Gastroesophageal sphincter (tissue), 4 donors: Measurements from ENCODE around the gene NKAIN1. TPM values are rescaled to one million over a fixed set of nuclear protein-coding genes. Genes with fewer than 3 reads are reported as not detected.

Experiments used
- ATAC-seq: fragments of 150-250 bp; one replicate; pipeline ENCODE4 v1.9.1; 2016; ENCODE audit warnings: mild to moderate bottlenecking, moderate library complexity
- H3K27ac ChIP-seq, 4 donors: fragments of 200-600 bp; sonication (generic) in 3 of 4; 1 replicate in 3 of 4; 2 replicates in 1 of 4; pipeline ENCODE4 v1.5.1; 2016 to 2019
- H3K27me3 ChIP-seq: fragments of 200-600 bp; sonication (generic); one replicate; pipeline ENCODE4 v1.5.1; 2019
- H3K36me3 ChIP-seq, 2 donors: fragments of 200-600 bp; sonication (generic); one replicate each; pipeline ENCODE4 v1.5.1; 2019; ENCODE audit warnings: control low read depth in 1 of 2
- H3K4me1 ChIP-seq, 3 donors: fragments of 200-600 bp; sonication (generic); 1 replicate in 2 of 3; 2 replicates in 1 of 3; pipeline ENCODE4 v1.5.1; 2016 to 2019; ENCODE audit warnings: control low read depth in 2 of 3
- H3K4me3 ChIP-seq, 2 donors: fragments of 200-600 bp; sonication (generic); one replicate each; pipeline ENCODE4 v1.5.1; 2019; ENCODE audit warnings: mild to moderate bottlenecking in 1 of 2, moderate library complexity in 1 of 2
- H3K9me3 ChIP-seq, 3 donors: fragments of 200-600 bp; sonication (generic); one replicate each; pipeline ENCODE4 v1.5.1; 2017 to 2019; ENCODE audit warnings: control low read depth in 2 of 3
- EP300 ChIP-seq: sonication (generic); formaldehyde crosslinking; IDR thresholded peaks from one replicate; pipeline ENCODE4 v1.6.1; 2017; ENCODE audit warnings: antibody characterized with exemption, mild to moderate bottlenecking
- POLR2A ChIP-seq, 2 donors: fragments of 450-650 bp; IDR thresholded peaks; one replicate each; pipeline ENCODE4 v1.6.1; 2017; ENCODE audit warnings: antibody characterized with exemption in 2 of 2, mild to moderate bottlenecking in 2 of 2, moderate library complexity in 1 of 2
- POLR2AphosphoS5 ChIP-seq: sonication (generic); formaldehyde crosslinking; IDR thresholded peaks from one replicate; pipeline ENCODE4 v1.6.1; 2017; ENCODE audit warnings: antibody characterized with exemption
- WGBS, 2 donors: methylation state at CpG; one replicate each; pipeline ENCODE4 v1.1.5; 2018; ENCODE audit warnings: low coverage in 1 of 2; 5-methylcytosine and 5-hydroxymethylcytosine counted together
- total RNA-seq, 4 donors: library from RNA; depleted of rRNA; stranded (reverse); fragments of >200 nt; gene quantifications; one replicate each; pipeline ENCODE4 v1.1.0, GENCODE V29; 2016
- TF ChIP-seq, protein P1 (sequence below), 4 experiments: fragments of 200-600 bp in 2 of 4; fragments of 450-650 bp in 2 of 4; sonication (generic) in 1 of 4; IDR thresholded peaks; one replicate each; pipeline ENCODE4 v1.5.1; 2017 to 2019; ENCODE audit warnings: antibody characterized with exemption in 4 of 4, mild to moderate bottlenecking in 2 of 4, moderate library complexity in 2 of 4

NKAIN1 gene
- total RNA-seq, 4 donors from 2014 or later = not detected

DNA sequence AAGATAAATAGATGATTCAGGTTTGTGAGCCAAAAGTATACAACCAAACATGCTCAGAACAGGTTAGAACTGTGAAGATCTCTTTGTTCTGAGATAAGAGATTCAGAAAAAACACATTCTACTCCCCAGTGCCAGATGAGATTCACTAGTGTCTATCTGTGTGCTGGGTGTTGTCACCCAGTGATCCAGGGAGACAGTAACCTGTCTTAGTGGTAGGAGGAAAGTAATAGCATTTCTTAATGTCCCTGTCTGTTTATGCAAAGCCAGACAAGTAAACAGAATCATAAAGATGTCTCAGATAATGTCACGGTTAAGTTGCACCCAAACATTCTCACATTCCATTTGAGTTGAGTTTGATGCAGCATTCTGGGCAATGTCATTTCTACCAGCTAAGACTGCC lies 18.9 kb upstream of the NKAIN1 start:
- no peaks in the 10 kb centered on the region for H3K9me3 ChIP-seq
- H3K27ac ChIP-seq = no peak overlapping the region
- no peak overlapping the region for H3K4me3 ChIP-seq
- H3K27me3 ChIP-seq = no peaks in the 10 kb centered on the region
- no peak for ATAC-seq
- H3K4me1 ChIP-seq = no peaks in the 10 kb centered on the region
- WGBS, 2 donors = 100% methylated on average over 1 of the region's 1 CpG; no CpG with 5 or more reads in 1 of the 2 donors
- TF ChIP-seq POLR2AphosphoS5 = no peak
- TF ChIP-seq POLR2A (IDR thresholded peaks at IDR 0.05) = no peak
- TF ChIP-seq, protein P1, sequence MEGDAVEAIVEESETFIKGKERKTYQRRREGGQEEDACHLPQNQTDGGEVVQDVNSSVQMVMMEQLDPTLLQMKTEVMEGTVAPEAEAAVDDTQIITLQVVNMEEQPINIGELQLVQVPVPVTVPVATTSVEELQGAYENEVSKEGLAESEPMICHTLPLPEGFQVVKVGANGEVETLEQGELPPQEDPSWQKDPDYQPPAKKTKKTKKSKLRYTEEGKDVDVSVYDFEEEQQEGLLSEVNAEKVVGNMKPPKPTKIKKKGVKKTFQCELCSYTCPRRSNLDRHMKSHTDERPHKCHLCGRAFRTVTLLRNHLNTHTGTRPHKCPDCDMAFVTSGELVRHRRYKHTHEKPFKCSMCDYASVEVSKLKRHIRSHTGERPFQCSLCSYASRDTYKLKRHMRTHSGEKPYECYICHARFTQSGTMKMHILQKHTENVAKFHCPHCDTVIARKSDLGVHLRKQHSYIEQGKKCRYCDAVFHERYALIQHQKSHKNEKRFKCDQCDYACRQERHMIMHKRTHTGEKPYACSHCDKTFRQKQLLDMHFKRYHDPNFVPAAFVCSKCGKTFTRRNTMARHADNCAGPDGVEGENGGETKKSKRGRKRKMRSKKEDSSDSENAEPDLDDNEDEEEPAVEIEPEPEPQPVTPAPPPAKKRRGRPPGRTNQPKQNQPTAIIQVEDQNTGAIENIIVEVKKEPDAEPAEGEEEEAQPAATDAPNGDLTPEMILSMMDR (IDR thresholded peaks at IDR 0.05) = no peak
- no peak for TF ChIP-seq EP300
- peaks cover 2 to 69% of the 10 kb centered on the region in 2 donors for H3K36me3 ChIP-seq

DNA sequence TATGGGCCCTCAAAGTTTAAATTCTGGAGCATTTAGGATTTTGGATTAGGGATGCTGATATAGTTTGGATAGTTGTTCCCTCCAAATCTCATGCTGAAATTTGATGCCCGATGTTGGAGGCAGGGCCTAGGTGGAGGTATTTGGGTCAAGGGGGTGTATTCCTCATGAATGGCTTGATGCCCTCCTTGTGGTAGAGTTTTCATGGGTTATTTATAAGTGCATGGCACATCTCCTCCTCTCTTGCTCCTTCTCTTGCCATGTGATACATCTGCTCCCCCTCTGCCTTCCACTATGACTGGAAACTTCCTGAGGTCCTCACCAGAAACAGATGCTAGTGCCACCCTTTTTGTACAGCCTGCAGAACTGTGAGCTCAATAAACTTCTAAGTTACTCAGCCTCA lies 17.5 kb upstream of the NKAIN1 start:
- H3K36me3 ChIP-seq = peaks cover 2 to 58% of the 10 kb centered on the region in 2 donors
- ATAC-seq = no peak

DNA sequence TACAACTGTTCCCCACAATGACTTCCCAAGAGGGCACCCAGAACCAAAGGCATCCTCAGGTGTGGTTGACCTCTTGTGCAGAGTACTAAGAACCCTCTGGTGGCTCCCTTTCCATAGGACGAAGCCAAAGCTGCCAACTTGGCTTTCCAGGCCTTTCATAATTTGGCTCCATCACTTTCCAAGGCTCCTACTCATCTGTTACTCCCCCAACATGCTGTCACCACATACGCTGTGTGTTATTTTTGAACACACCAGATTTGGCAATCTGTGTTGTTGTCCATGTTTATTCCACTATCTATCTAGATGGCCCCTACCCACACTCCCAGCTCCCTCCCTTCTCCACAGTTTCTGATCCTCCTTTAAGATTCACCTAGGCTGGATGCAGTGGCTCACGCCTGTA lies 10.2 kb upstream of the NKAIN1 start:
- no peaks in the 10 kb centered on the region for H3K27me3 ChIP-seq
- no peak overlapping the region for H3K4me3 ChIP-seq
- H3K36me3 ChIP-seq = no peaks in the 10 kb centered on the region
- TF ChIP-seq POLR2A (IDR thresholded peaks at IDR 0.05) (no peak), POLR2AphosphoS5 (no peak), EP300 (no peak)
- TF ChIP-seq, protein P1 (IDR thresholded peaks at IDR 0.05) = no peak
- no peak overlapping the region for H3K27ac ChIP-seq
- ATAC-seq = no peak
- 92 to 100% methylated on average over 2 of the region's 3 CpGs for WGBS, 2 donors
- no peaks in the 10 kb centered on the region for H3K4me1 ChIP-seq
- no peaks in the 10 kb centered on the region for H3K9me3 ChIP-seq

More for the DNA sequence above, 17.5 kb upstream of the NKAIN1 start:
- WGBS, 2 donors = 100% methylated on average over 1 of the region's 1 CpG; no CpG with 5 or more reads in 1 of the 2 donors
- TF ChIP-seq, protein P1 (IDR thresholded peaks at IDR 0.05) = no peak
- TF ChIP-seq POLR2A (IDR thresholded peaks at IDR 0.05) (no peak), POLR2AphosphoS5 (no peak), EP300 (no peak)
- no peak overlapping the region for H3K27ac ChIP-seq
- H3K27me3 ChIP-seq = no peaks in the 10 kb centered on the region
- no peaks in the 10 kb centered on the region for H3K4me1 ChIP-seq
- H3K4me3 ChIP-seq = no peak overlapping the region
- no peaks in the 10 kb centered on the region for H3K9me3 ChIP-seq

DNA sequence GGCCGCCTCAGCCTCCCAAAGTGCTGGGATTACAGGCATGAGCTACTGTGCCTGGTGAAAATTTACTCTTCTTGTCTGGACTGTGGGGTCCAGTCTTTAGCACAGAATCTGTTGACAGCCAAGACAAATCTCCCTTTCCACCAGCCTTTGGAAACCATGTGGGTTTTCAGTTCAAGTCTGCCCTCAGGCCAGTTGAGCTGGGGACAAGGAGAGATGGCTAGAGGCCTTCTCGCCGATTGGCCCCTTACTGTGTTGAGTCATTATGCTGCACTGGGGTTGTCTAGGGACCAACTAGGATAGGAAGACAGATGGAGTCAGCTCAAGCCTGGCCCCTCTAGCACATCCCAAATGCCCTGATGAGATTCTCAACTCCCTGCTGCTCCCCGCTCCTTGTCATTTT lies 8.6 kb upstream of the NKAIN1 start:
- TF ChIP-seq, protein P1 (IDR thresholded peaks at IDR 0.05) = no peak
- TF ChIP-seq POLR2A (IDR thresholded peaks at IDR 0.05) (no peak), POLR2AphosphoS5 (no peak), EP300 (no peak)
- H3K27ac ChIP-seq = no peak overlapping the region
- H3K27me3 ChIP-seq = no peaks in the 10 kb centered on the region
- 86 to 91% methylated on average over 1 of the region's 4 CpGs for WGBS, 2 donors
- H3K4me1 ChIP-seq = no peaks in the 10 kb centered on the region
- H3K9me3 ChIP-seq = no peaks in the 10 kb centered on the region
- ATAC-seq = no peak
- H3K4me3 ChIP-seq = no peak overlapping the region
- no peaks in the 10 kb centered on the region for H3K36me3 ChIP-seq

DNA sequence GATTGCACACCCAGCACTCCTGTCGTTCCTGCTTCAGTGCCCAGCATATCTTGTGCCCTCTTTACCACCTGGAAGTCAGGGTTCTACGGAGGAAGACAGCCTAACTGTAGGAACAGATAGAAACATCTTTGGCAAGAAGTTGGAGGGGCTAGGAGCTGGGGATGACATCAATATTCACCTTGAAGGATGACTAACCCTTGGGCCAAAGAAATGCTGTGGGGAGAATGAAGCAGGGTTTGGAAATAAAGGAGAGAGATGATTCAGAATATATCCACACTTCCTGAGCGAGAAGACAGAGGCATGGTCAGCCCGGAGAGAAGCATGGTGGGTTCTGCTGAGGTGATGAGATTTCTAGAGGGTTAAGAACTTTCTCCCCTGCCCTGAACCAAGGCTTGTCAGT lies 4.6 kb upstream of the NKAIN1 start:
- TF ChIP-seq POLR2AphosphoS5 = no peak
- no peak for TF ChIP-seq EP300
- no peak for TF ChIP-seq POLR2A (IDR thresholded peaks at IDR 0.05)
- TF ChIP-seq, protein P1 (IDR thresholded peaks at IDR 0.05) = no peak
- ATAC-seq = no peak
- H3K4me3 ChIP-seq = no peak overlapping the region
- H3K4me1 ChIP-seq = peaks cover 0 to 8% (median 0%) of the 10 kb centered on the region in 3 donors
- H3K27me3 ChIP-seq = peaks cover 25% of the 10 kb centered on the region
- no peak overlapping the region for H3K27ac ChIP-seq
- H3K9me3 ChIP-seq = no peaks in the 10 kb centered on the region
- WGBS, 2 donors = 68 to 71% methylated on average over 3 to 4 of the region's 4 CpGs
- H3K36me3 ChIP-seq = no peaks in the 10 kb centered on the region
